SU-DHL-6 (cell line): Measurements from ENCODE around the gene FOCAD.
A peak's percentile ranks its signal among the peaks of the same experiment; 100 is the strongest.

ENCODE experiments used
- H2AFZ ChIP-seq: fragments of 200-600 bp; sonication (generic); 2 replicates; pipeline ENCODE4 v1.6.1; 2014; ENCODE audit warnings: low read depth, mild to moderate bottlenecking, moderate library complexity, mixed read lengths, antibody characterized with exemption, low read length; ENCODE audit not compliant: severe bottlenecking
- H3F3A ChIP-seq: fragments of 200-600 bp; shearing (Covaris generic); 2 replicates; pipeline ENCODE4 v1.6.0; 2016; ENCODE audit warnings: antibody characterized with exemption, mild to moderate bottlenecking; ENCODE audit not compliant: insufficient read depth
- H3K27ac ChIP-seq: fragments of 200-600 bp; sonication (generic); 2 replicates; pipeline ENCODE4 v1.5.1; 2016; ENCODE audit warnings: low read depth, mild to moderate bottlenecking, low read length, moderate library complexity, mixed read lengths
- H3K27me3 ChIP-seq: fragments of 200-600 bp; sonication (generic), shearing (Covaris generic); 2 replicates; pipeline ENCODE4 v1.6.0; 2014; ENCODE audit warnings: mild to moderate bottlenecking, low read length
- H3K36me3 ChIP-seq: fragments of 200-600 bp; sonication (generic); 2 replicates; pipeline ENCODE4 v1.6.1; 2014; ENCODE audit warnings: mild to moderate bottlenecking, low read length, mixed read lengths
- H3K4me2 ChIP-seq: fragments of 300-600, 200-600 bp; shearing (Covaris generic), sonication (generic); 2 replicates; pipeline ENCODE4 v1.6.0; 2014; ENCODE audit warnings: low read length, low read depth, mild to moderate bottlenecking; ENCODE audit not compliant: poor library complexity, severe bottlenecking
- H3K4me3 ChIP-seq: fragments of 200-600 bp; sonication (generic); 2 replicates; pipeline ENCODE4 v1.5.1; 2014; ENCODE audit warnings: antibody characterized with exemption, low read length, mild to moderate bottlenecking, mixed read lengths; ENCODE audit not compliant: insufficient read depth, poor library complexity, severe bottlenecking
- H3K79me2 ChIP-seq: fragments of 200-600 bp; sonication (generic); 2 replicates; pipeline ENCODE4 v1.6.1; 2014; ENCODE audit warnings: mild to moderate bottlenecking, low read length, moderate library complexity; ENCODE audit not compliant: insufficient read depth
- H3K9ac ChIP-seq: fragments of 200-600 bp; sonication (generic); 2 replicates; pipeline ENCODE4 v1.7.0; 2014; ENCODE audit warnings: mild to moderate bottlenecking, low read length
- H3K9me2 ChIP-seq: fragments of 200-600 bp; sonication (generic); replicated peaks from 2 replicates; pipeline ENCODE4 v1.6.1; 2014; ENCODE audit warnings: low read length; ENCODE audit not compliant: insufficient read depth
- H3K9me3 ChIP-seq: fragments of 200-600 bp; sonication (generic); 2 replicates; pipeline ENCODE4 v1.6.1; 2014; ENCODE audit warnings: low read length, mixed read lengths; ENCODE audit not compliant: insufficient read depth
- H4K20me1 ChIP-seq: fragments of 200-600 bp; sonication (generic); 2 replicates; pipeline ENCODE4 v1.6.1; 2014; ENCODE audit warnings: low read depth, mild to moderate bottlenecking, antibody characterized with exemption, low read length, moderate library complexity, mixed read lengths
- EZH2phosphoT487 ChIP-seq: fragments of 200-600 bp; sonication (generic), shearing (Covaris generic); conservative IDR thresholded peaks from 2 replicates; pipeline ENCODE4 v1.6.1; 2018; ENCODE audit warnings: mild to moderate bottlenecking, antibody characterized with exemption, low read length, moderate library complexity, mixed read lengths
- TF ChIP-seq, protein P1 (sequence below): fragments of 200-600 bp; sonication (generic); IDR thresholded peaks from one replicate; pipeline ENCODE4 v1.5.1; 2017; ENCODE audit warnings: antibody characterized with exemption, mild to moderate bottlenecking, low read length, moderate library complexity; ENCODE audit not compliant: insufficient read depth, poor library complexity, severe bottlenecking

The FOCAD gene

DNA sequence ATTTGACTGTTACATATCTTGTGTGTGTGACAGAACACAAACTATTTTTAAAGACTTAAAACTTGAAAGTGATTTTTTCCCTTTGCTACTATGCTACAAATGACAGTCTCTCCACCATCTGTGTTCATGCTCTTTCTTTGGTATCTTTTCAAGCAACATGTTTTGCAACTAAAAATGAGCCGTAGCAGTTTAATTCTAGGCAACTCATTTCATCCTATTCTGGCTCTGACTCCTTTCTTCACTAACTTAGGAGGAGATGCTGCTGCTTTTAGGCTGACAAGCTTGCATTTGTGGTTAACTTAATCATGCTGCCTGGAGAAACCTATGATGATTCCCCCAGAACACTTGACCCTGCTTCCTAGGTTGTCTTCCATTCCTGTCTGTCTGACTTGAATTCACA, 246.8 kb downstream of the FOCAD start:
- H3K36me3 ChIP-seq, result no peaks in the 10 kb centered on the region
- H3F3A ChIP-seq, result no peaks in the 10 kb centered on the region
- H3K27ac ChIP-seq, result no peak overlapping the region
- no peaks in the 10 kb centered on the region for H4K20me1 ChIP-seq
- H2AFZ ChIP-seq, result no peak overlapping the region
- H3K27me3 ChIP-seq, result no peaks in the 10 kb centered on the region
- no peaks in the 10 kb centered on the region for H3K9me2 ChIP-seq
- H3K9ac ChIP-seq, result no peak overlapping the region
- TF ChIP-seq, protein P1, sequence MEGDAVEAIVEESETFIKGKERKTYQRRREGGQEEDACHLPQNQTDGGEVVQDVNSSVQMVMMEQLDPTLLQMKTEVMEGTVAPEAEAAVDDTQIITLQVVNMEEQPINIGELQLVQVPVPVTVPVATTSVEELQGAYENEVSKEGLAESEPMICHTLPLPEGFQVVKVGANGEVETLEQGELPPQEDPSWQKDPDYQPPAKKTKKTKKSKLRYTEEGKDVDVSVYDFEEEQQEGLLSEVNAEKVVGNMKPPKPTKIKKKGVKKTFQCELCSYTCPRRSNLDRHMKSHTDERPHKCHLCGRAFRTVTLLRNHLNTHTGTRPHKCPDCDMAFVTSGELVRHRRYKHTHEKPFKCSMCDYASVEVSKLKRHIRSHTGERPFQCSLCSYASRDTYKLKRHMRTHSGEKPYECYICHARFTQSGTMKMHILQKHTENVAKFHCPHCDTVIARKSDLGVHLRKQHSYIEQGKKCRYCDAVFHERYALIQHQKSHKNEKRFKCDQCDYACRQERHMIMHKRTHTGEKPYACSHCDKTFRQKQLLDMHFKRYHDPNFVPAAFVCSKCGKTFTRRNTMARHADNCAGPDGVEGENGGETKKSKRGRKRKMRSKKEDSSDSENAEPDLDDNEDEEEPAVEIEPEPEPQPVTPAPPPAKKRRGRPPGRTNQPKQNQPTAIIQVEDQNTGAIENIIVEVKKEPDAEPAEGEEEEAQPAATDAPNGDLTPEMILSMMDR, result no peak
- TF ChIP-seq EZH2phosphoT487, result no peak
- H3K9me3 ChIP-seq, result no peaks in the 10 kb centered on the region
- H3K4me2 ChIP-seq, result no peak overlapping the region
- no peak overlapping the region for H3K4me3 ChIP-seq
- no peaks in the 10 kb centered on the region for H3K79me2 ChIP-seq

DNA sequence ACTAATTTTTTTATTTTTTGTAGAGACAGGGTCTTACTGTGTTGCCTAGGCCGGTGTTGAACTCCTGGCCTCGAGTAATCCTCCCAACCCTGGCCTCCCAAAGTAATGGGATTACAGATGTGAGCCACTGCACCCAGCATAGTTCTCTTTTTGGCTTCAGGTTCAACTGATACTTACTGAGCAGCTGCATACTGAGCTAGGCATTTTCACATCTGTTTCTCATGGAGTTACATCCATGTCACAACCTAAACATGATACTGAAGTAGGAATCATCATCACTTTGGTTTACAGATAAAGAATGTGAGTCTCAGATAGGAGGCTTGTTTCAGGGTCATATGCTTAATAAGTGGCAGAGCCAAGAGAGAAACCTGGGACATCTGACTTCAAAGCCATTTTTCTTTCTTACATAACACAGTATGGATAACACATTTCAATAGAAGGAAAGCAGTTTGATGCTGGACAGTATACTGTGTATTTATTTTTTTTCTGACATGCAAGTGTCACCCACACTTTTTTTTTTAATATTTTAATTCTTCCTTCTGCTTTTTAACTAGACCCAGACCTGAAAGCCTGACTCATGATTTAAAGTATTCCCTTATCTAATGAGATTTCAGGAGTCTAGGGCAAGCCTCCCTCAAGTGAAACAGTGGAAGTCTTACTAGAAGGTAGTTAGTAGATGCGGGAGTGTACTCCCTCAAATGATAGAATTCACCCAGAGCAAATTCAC, 256.6 kb downstream of the FOCAD start:
- H3K4me2 ChIP-seq, result no peak overlapping the region
- H3K36me3 ChIP-seq, result no peaks in the 10 kb centered on the region
- no peak overlapping the region for H3K4me3 ChIP-seq
- no peaks in the 10 kb centered on the region for H3K9me3 ChIP-seq
- no peaks in the 10 kb centered on the region for H4K20me1 ChIP-seq
- no peaks in the 10 kb centered on the region for H3K79me2 ChIP-seq
- H3F3A ChIP-seq, result no peaks in the 10 kb centered on the region
- H2AFZ ChIP-seq, result no peak overlapping the region
- TF ChIP-seq, protein P1, result no peak
- TF ChIP-seq EZH2phosphoT487, result no peak
- H3K9me2 ChIP-seq, result no peaks in the 10 kb centered on the region
- H3K27ac ChIP-seq, result no peak overlapping the region
- no peak overlapping the region for H3K9ac ChIP-seq
- no peaks in the 10 kb centered on the region for H3K27me3 ChIP-seq

DNA sequence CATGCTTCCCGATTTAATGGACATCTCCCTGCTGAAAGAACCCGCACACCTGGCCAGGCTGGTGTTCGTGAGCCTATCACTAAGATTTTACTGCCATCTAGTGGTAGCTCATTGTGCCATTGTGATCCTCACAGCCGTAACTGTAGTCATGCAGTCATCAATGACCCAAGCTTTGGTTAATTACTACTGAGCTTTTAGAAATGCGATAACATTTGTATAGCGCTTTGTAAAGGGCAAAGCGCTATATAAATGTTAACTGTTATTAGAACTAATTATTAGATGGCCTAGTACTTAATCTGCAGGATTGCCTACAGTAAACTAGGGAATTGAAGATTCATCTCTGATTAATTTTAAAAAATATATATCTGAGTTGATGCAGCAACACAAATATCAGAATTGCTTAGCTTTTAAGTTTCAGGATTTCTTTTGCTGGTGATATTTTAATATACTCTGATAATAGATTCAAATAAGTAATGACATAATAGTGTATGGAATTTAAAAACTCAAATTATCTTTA, 257.2 kb downstream of the FOCAD start:
- TF ChIP-seq, protein P1, result peak; percentile 97
- TF ChIP-seq EZH2phosphoT487, result no peak
- Histone ChIP-seq H3K9me3 (no peaks in the 10 kb centered on the region), H3F3A (no peaks in the 10 kb centered on the region), H3K79me2 (no peaks in the 10 kb centered on the region), H4K20me1 (no peaks in the 10 kb centered on the region), H3K4me3 (no peak overlapping the region), H3K9ac (no peak overlapping the region), H3K4me2 (no peak overlapping the region), H3K27ac (no peak overlapping the region), H3K9me2 (no peaks in the 10 kb centered on the region), H2AFZ (no peak overlapping the region), H3K36me3 (no peaks in the 10 kb centered on the region), H3K27me3 (no peaks in the 10 kb centered on the region)
